Measurements from ENCODE around the gene PHF8. TPM values are rescaled to one million over a fixed set of nuclear protein-coding genes. Genes with fewer than 3 reads are reported as not detected.

Gene PHF8
- total and polyA plus RNA-seq, 3 donors from 2014 or later: 90.8 to 196 (median 162) TPM

- no peak for DNase-seq
- Histone ChIP-seq H3K9me3 (no peaks in the 10 kb centered on the region), H3K4me3 (no peak overlapping the region), H3K36me3 (ENCODE audit: low read depth, missing control alignments) (no peaks in the 10 kb centered on the region), H3K27me3 (no peaks in the 10 kb centered on the region), H3K27ac (no peak overlapping the region), H3K4me1 (no peaks in the 10 kb centered on the region)
- 67 to 79% methylated on average over 2 to 4 of the region's 4 CpGs for WGBS, 2 donors
- TF ChIP-seq POLR2A (IDR thresholded peaks at IDR 0.05): no peak
- TF ChIP-seq, protein P1, sequence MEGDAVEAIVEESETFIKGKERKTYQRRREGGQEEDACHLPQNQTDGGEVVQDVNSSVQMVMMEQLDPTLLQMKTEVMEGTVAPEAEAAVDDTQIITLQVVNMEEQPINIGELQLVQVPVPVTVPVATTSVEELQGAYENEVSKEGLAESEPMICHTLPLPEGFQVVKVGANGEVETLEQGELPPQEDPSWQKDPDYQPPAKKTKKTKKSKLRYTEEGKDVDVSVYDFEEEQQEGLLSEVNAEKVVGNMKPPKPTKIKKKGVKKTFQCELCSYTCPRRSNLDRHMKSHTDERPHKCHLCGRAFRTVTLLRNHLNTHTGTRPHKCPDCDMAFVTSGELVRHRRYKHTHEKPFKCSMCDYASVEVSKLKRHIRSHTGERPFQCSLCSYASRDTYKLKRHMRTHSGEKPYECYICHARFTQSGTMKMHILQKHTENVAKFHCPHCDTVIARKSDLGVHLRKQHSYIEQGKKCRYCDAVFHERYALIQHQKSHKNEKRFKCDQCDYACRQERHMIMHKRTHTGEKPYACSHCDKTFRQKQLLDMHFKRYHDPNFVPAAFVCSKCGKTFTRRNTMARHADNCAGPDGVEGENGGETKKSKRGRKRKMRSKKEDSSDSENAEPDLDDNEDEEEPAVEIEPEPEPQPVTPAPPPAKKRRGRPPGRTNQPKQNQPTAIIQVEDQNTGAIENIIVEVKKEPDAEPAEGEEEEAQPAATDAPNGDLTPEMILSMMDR (IDR thresholded peaks at IDR 0.05): no peak
- intact Hi-C loops (cut with DNase I; ENCODE audit: low total_unique reads): no loop called here
These were observed 43.4 kb upstream of the PHF8 start for GRCh38 chrX:54087661-54088060.

DNA sequence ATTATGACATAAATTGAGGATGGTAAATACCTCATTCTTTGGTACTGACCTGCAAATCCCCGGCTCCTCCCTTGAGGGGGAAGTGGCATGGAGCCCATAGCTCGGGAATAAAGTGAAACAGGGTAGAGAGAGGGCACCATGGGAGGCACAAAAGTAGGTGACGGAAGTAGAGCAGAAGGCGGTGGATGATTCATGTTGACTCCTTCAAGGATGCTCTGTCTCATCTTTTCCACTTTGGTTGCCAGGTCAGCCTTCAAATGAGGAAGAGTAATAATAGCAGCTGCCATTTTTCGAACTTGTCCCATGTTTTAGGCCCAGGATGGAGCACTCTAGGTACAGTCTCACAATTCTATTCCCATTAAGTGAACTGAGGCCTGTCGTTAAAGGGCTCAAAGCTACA is 41.4 kb upstream of the PHF8 start:
- TF ChIP-seq, protein P1 (IDR thresholded peaks at IDR 0.05): no peak
- no peak for TF ChIP-seq POLR2A (IDR thresholded peaks at IDR 0.05)
- Histone ChIP-seq H3K27me3 (no peaks in the 10 kb centered on the region), H3K4me1 (no peaks in the 10 kb centered on the region), H3K27ac (no peak overlapping the region), H3K36me3 (ENCODE audit: low read depth, missing control alignments) (no peaks in the 10 kb centered on the region), H3K9me3 (no peaks in the 10 kb centered on the region), H3K4me3 (no peak overlapping the region)
- intact Hi-C loops (cut with DNase I; ENCODE audit: low total_unique reads): no loop called here
- DNase-seq: no peak
- WGBS, 2 donors: 95 to 99% methylated on average over 6 of the region's 6 CpGs

DNA sequence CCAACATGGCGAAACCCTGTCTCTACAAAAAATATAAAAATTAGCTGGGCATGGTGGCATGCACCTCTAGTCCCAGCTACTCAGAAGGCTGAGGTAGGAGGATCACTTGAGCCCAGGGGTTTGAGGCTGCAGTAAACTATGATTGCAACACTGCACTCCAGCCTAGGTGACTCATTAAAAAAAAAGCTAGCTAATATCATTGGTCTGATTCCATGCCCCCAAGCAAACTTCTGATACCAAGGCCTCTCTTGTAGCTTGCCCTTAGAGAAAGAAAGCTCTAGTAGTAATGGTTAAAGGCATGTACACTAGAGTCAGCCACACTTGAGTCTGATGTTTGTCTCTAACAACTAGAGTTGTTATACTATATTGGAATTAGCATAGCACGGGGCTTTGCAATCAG is 32.6 kb upstream of the PHF8 start:
- intact Hi-C loops (cut with DNase I; ENCODE audit: low total_unique reads): no loop called here
- H3K27ac ChIP-seq: no peak overlapping the region
- no peaks in the 10 kb centered on the region for H3K27me3 ChIP-seq
- H3K9me3 ChIP-seq: no peaks in the 10 kb centered on the region
- TF ChIP-seq, protein P1 (IDR thresholded peaks at IDR 0.05): no peak
- no peak for TF ChIP-seq POLR2A (IDR thresholded peaks at IDR 0.05)
- no peaks in the 10 kb centered on the region for H3K36me3 ChIP-seq (ENCODE audit: low read depth, missing control alignments)
- H3K4me3 ChIP-seq: no peak overlapping the region
- no peak for DNase-seq
- no peaks in the 10 kb centered on the region for H3K4me1 ChIP-seq
- WGBS, 2 donors: 96 to 100% methylated on average over 1 to 2 of the region's 2 CpGs

- no peaks in the 10 kb centered on the region for H3K9me3 ChIP-seq
- H3K4me1 ChIP-seq: no peaks in the 10 kb centered on the region
- 85 to 93% methylated on average over 3 to 6 of the region's 6 CpGs for WGBS, 2 donors
- intact Hi-C loops (cut with DNase I; ENCODE audit: low total_unique reads): no loop called here
- H3K27ac ChIP-seq: no peak overlapping the region
- DNase-seq: no peak
- TF ChIP-seq, protein P1 (IDR thresholded peaks at IDR 0.05): no peak
- TF ChIP-seq POLR2A (IDR thresholded peaks at IDR 0.05): no peak
- no peaks in the 10 kb centered on the region for H3K27me3 ChIP-seq
- H3K4me3 ChIP-seq: no peak overlapping the region
- H3K36me3 ChIP-seq (ENCODE audit: low read depth, missing control alignments): no peaks in the 10 kb centered on the region
These were observed 30.6 kb upstream of the PHF8 start for GRCh38 chrX:54074826-54075225.

- no peak for DNase-seq
- Histone ChIP-seq H3K27ac (no peak overlapping the region), H3K4me3 (no peak overlapping the region), H3K27me3 (no peaks in the 10 kb centered on the region), H3K36me3 (ENCODE audit: low read depth, missing control alignments) (no peaks in the 10 kb centered on the region), H3K4me1 (no peaks in the 10 kb centered on the region), H3K9me3 (no peaks in the 10 kb centered on the region)
- WGBS, 2 donors: 71 to 83% methylated on average over 2 of the region's 2 CpGs
- TF ChIP-seq POLR2A (IDR thresholded peaks at IDR 0.05): no peak
- TF ChIP-seq, protein P1 (IDR thresholded peaks at IDR 0.05): no peak
- intact Hi-C loops (cut with DNase I; ENCODE audit: low total_unique reads): no loop called here
These were observed 23.5 kb upstream of the PHF8 start for GRCh38 chrX:54067766-54068165.

Data from testis (tissue), 3 donors.